SK-N-SH (cell line): ENCODE data around the gene CCNC. TPM values are rescaled to one million over a fixed set of nuclear protein-coding genes. Genes with fewer than 3 reads are reported as not detected.

Experiments used
- CTCF ChIA-PET: fragments of 300-600, 350-600 bp; formaldehyde crosslinking; extraction: SDS; loops from one replicate; lab custom pipeline; 2021; lab: Yijun Ruan, JAX
- POLR2A ChIA-PET: fragments of 350-600 bp; sonication (Branson Sonifier 250); formaldehyde crosslinking; extraction: SDS; loops from one replicate; lab custom pipeline; 2020; ENCODE audit warnings: antibody characterized with exemption, inconsistent platforms; lab: Yijun Ruan, JAX
- DNase-seq: peaks from one replicate; pipeline ENCODE4 v3.0.0; 2012
- H2AFZ ChIP-seq: fragments of 200-600 bp; sonication (generic); 2 replicates; pipeline ENCODE4 v1.8.1; 2016; ENCODE audit warnings: antibody characterized with exemption, mild to moderate bottlenecking, low read depth
- H3F3A ChIP-seq: fragments of 200-600 bp; sonication (generic); replicated peaks from 2 replicates; pipeline ENCODE3; 2016; ENCODE audit warnings: antibody characterized with exemption, mild to moderate bottlenecking; ENCODE audit not compliant: insufficient read depth
- H3K27ac ChIP-seq, 2 experiments: fragments of 200-500 bp in 1 of 2; fragments of 200-600 bp in 1 of 2; sonication (Bioruptor generic) in 1 of 2; sonication (generic), shearing (Covaris generic) in 1 of 2; 2 replicates each; pipeline versions ENCODE4 v1.5.1 to v1.6.1; 2014 to 2016; ENCODE audit warnings: low read depth in 2 of 2, inconsistent platforms in 1 of 2, low read length in 1 of 2, mild to moderate bottlenecking in 1 of 2, mixed read lengths in 1 of 2
- H3K27me3 ChIP-seq: fragments of 200-600 bp; sonication (generic), shearing (Covaris generic); 2 replicates; pipeline ENCODE4 v1.6.1; 2016; ENCODE audit warnings: mixed run types; ENCODE audit not compliant: insufficient read depth
- H3K36me3 ChIP-seq, 2 experiments: fragments of 200-500 bp in 1 of 2; fragments of 200-600 bp in 1 of 2; sonication (Bioruptor generic) in 1 of 2; sonication (generic) in 1 of 2; replicated peaks in 1 of 2; 2 replicates each; pipeline versions ENCODE3 to v1.5.1; 2014 to 2016; ENCODE audit warnings: low read length in 1 of 2, mild to moderate bottlenecking in 1 of 2; ENCODE audit not compliant: insufficient read depth in 2 of 2, control insufficient read depth in 1 of 2
- H3K4me1 ChIP-seq, 2 experiments: fragments of 200-500 bp in 1 of 2; fragments of 200-600 bp in 1 of 2; sonication (Bioruptor generic) in 1 of 2; sonication (generic), shearing (Covaris generic) in 1 of 2; 2 replicates each; pipeline versions ENCODE4 v1.5.1 to v1.6.1; 2014 to 2016; ENCODE audit warnings: low read depth in 1 of 2, low read length in 1 of 2, mixed run types in 1 of 2; ENCODE audit not compliant: insufficient read depth in 2 of 2, control insufficient read depth in 1 of 2
- H3K4me2 ChIP-seq: fragments of 200-600 bp; sonication (generic), shearing (Covaris generic); 2 replicates; pipeline ENCODE4 v1.6.1; 2017; ENCODE audit warnings: mixed run types
- H3K4me3 ChIP-seq, 2 experiments: fragments of 200-500 bp in 1 of 2; fragments of 200-600 bp in 1 of 2; sonication (Bioruptor generic) in 1 of 2; sonication (generic), shearing (Covaris generic) in 1 of 2; 2 replicates each; pipeline versions ENCODE4 v1.5.1 to v1.8.1; 2014 to 2016; ENCODE audit warnings: low read depth in 2 of 2, inconsistent platforms in 1 of 2, low read length in 1 of 2, mild to moderate bottlenecking in 1 of 2, mixed read lengths in 1 of 2, moderate library complexity in 1 of 2
- H3K79me2 ChIP-seq: fragments of 200-600 bp; sonication (generic); 2 replicates; pipeline ENCODE4 v1.8.1; 2017; ENCODE audit warnings: mild to moderate bottlenecking; ENCODE audit not compliant: insufficient read depth
- H3K9ac ChIP-seq: fragments of 200-600 bp; sonication (generic); 2 replicates; pipeline ENCODE4 v1.6.1; 2017; ENCODE audit warnings: mixed run types
- H3K9me2 ChIP-seq: fragments of 200-600 bp; sonication (generic); 2 replicates; pipeline ENCODE4 v1.6.1; 2017; ENCODE audit warnings: mixed run types
- H3K9me3 ChIP-seq: fragments of 200-600 bp; sonication (generic); 2 replicates; pipeline ENCODE4 v1.6.1; 2017; ENCODE audit warnings: mixed run types, mild to moderate bottlenecking, moderate library complexity
- H4K20me1 ChIP-seq: fragments of 200-600 bp; sonication (generic); 2 replicates; pipeline ENCODE4 v1.6.1; 2017; ENCODE audit warnings: mild to moderate bottlenecking, mixed run types; ENCODE audit not compliant: insufficient read depth
- CHD2 ChIP-seq: fragments of 150-350 bp; IDR thresholded peaks from 2 replicates; pipeline ENCODE4 v1.6.1; 2018; ENCODE audit warnings: low read length; ENCODE audit not compliant: partially characterized antibody
- EZH2phosphoT487 ChIP-seq: fragments of 200-600 bp; sonication (generic); IDR thresholded peaks from 2 replicates; pipeline ENCODE4 v1.6.1; 2017; ENCODE audit warnings: low read depth, mixed run types, mild to moderate bottlenecking, antibody characterized with exemption, moderate library complexity, borderline replicate concordance
- FOSL2 ChIP-seq: IDR thresholded peaks from 2 replicates; pipeline ENCODE4 v1.4.0; 2012; ENCODE audit warnings: low read depth, mild to moderate bottlenecking, moderate library complexity, borderline replicate concordance
- FOXJ3 ChIP-seq: sonication (generic); formaldehyde crosslinking; IDR thresholded peaks from 2 replicates; pipeline ENCODE4 v1.5.1; 2020; ENCODE audit warnings: mild to moderate bottlenecking, missing genetic modification reagents
- FOXM1 ChIP-seq: IDR thresholded peaks from 2 replicates; pipeline ENCODE4 v1.4.0; 2012; ENCODE audit warnings: low read depth, mild to moderate bottlenecking
- GABPA ChIP-seq: IDR thresholded peaks from 2 replicates; pipeline ENCODE4 v1.4.0; 2012; ENCODE audit warnings: low read depth, mild to moderate bottlenecking
- GATA2 ChIP-seq: sonication (generic); formaldehyde crosslinking; IDR thresholded peaks from 2 replicates; pipeline ENCODE4 v1.5.0; 2020; ENCODE audit warnings: mild to moderate bottlenecking, missing genetic modification reagents
- IRF3 ChIP-seq: fragments of 150-350 bp; IDR thresholded peaks from 2 replicates; pipeline ENCODE4 v1.6.1; 2016; ENCODE audit warnings: mild to moderate bottlenecking, low read depth, low read length
- JUND ChIP-seq: IDR thresholded peaks from 2 replicates; pipeline ENCODE4 v1.4.0; 2012
- MAX ChIP-seq: IDR thresholded peaks from 2 replicates; pipeline ENCODE4 v1.4.0; 2012; ENCODE audit warnings: low read depth
- MEF2A ChIP-seq: IDR thresholded peaks from 2 replicates; pipeline ENCODE4 v1.4.0; 2012; ENCODE audit warnings: low read depth, borderline replicate concordance
- MXI1 ChIP-seq: IDR thresholded peaks from 2 replicates; pipeline ENCODE4 v1.6.1; 2012; ENCODE audit warnings: mild to moderate bottlenecking, low read depth, low read length, improper control_type of control experiment
- PBX3 ChIP-seq: IDR thresholded peaks from 2 replicates; pipeline ENCODE4; 2012
- POLR2AphosphoS5 ChIP-seq: IDR thresholded peaks from 2 replicates; pipeline ENCODE4 v1.6.1; 2012; ENCODE audit warnings: low read depth, low read length
- RCOR1 ChIP-seq: fragments of 150-350 bp; IDR thresholded peaks from 2 replicates; pipeline ENCODE4 v1.6.1; 2017; ENCODE audit warnings: antibody characterized with exemption, low read length
- RFX5 ChIP-seq: IDR thresholded peaks from 2 replicates; pipeline ENCODE4 v1.6.1; 2012; ENCODE audit warnings: mild to moderate bottlenecking, improper control_type of control experiment, low read length
- RXRA ChIP-seq: IDR thresholded peaks from 2 replicates; pipeline ENCODE4 v1.4.0; 2012; ENCODE audit warnings: low read depth, mild to moderate bottlenecking, borderline replicate concordance
- SIN3A ChIP-seq: IDR thresholded peaks from 2 replicates; pipeline ENCODE4 v1.6.1; 2012; ENCODE audit warnings: low read depth, mild to moderate bottlenecking, low read length, moderate library complexity, borderline replicate concordance
- TAF1 ChIP-seq: IDR thresholded peaks from 2 replicates; pipeline ENCODE4 v1.6.1; 2012; ENCODE audit warnings: low read depth, mild to moderate bottlenecking, low read length, moderate library complexity, borderline replicate concordance
- TCF12 ChIP-seq: IDR thresholded peaks from 2 replicates; pipeline ENCODE4 v1.4.0; 2012
- TEAD4 ChIP-seq: IDR thresholded peaks from 2 replicates; pipeline ENCODE4 v1.4.0; 2012; ENCODE audit warnings: mild to moderate bottlenecking, borderline replicate concordance; ENCODE audit not compliant: insufficient read depth
- USF1 ChIP-seq: IDR thresholded peaks from 2 replicates; pipeline ENCODE4 v1.4.0; 2012; ENCODE audit warnings: low read depth, borderline replicate concordance
- USF2 ChIP-seq: fragments of 150-350 bp; IDR thresholded peaks from 2 replicates; pipeline ENCODE4 v1.6.1; 2017; ENCODE audit warnings: antibody characterized with exemption, low read length, low read depth, borderline replicate concordance
- YY1 ChIP-seq: IDR thresholded peaks from 2 replicates; pipeline ENCODE4 v1.4.0; 2012; ENCODE audit warnings: low read depth, mild to moderate bottlenecking
- ZBTB33 ChIP-seq: IDR thresholded peaks from 2 replicates; pipeline ENCODE4 v1.4.0; 2012; ENCODE audit warnings: low read depth, borderline replicate concordance
- WGBS: methylation state at CpG from one replicate; pipeline ENCODE4 v1.1.6; 2017; ENCODE audit warnings: low lambda C conversion rate; 5-methylcytosine and 5-hydroxymethylcytosine counted together
- polyA plus RNA-seq, 3 experiments: library from polyadenylated mRNA; depleted of rRNA; stranded (reverse); fragments of >200 nt; gene quantifications; 2 replicates each; pipeline ENCODE4 v1.2.3, GENCODE V29; 2012

CCNC gene
- polyA plus RNA-seq, 1 of the 3 experiments (the other 2 are of a cell fraction): 16.0 TPM

- ChIA-PET POLR2A (interaction anchor here (1.7 kb wide), 1 partner anchor 47 kb away, joined by 7 read pairs; the partner anchor contains the start of gene CCNC), CTCF (interaction anchor here (0.7 to 2.4 kb wide), 18 partner anchors 10 to 225 kb away, joined by 3 to 9 read pairs (median 3); partner anchors contain the start of gene CCNC)
- H3K27me3 ChIP-seq: no peaks in the 10 kb centered on the region
- peak overlapping the region; percentile 80 for H3K4me2 ChIP-seq
- H4K20me1 ChIP-seq: no peaks in the 10 kb centered on the region
- no peaks in the 10 kb centered on the region for H3K9me2 ChIP-seq
- peak overlapping the region; percentile 79 to 83 for H3K4me3 ChIP-seq
- peak overlapping the region; percentile 86 for H3K9ac ChIP-seq
- DNase-seq: peak; percentile 88
- no peaks in the 10 kb centered on the region for H3K9me3 ChIP-seq
- WGBS: 1% methylated on average over 31 of the region's 47 CpGs
- H3F3A ChIP-seq: peaks cover 32% of the 10 kb centered on the region
- H3K4me1 ChIP-seq: peaks cover 0 to 18% of the 10 kb centered on the region in 2 experiments; a peak in 1 of 4 replicates
- H3K79me2 ChIP-seq: peaks cover 20% of the 10 kb centered on the region
- peak overlapping the region; percentile 77 to 95 for H3K27ac ChIP-seq
- H3K36me3 ChIP-seq: peaks cover under 1 to 6% of the 10 kb centered on the region in 2 experiments
- peak overlapping the region; percentile 93 for H2AFZ ChIP-seq
- no peak for TF ChIP-seq PBX3
- TF ChIP-seq GABPA: peak; percentile 64
- TF ChIP-seq YY1: peak; percentile 89
- TF ChIP-seq MEF2A: no peak
- peak; percentile 57 for TF ChIP-seq CHD2
- no peak for TF ChIP-seq TEAD4
- TF ChIP-seq RFX5: no peak
- no peak for TF ChIP-seq EZH2phosphoT487
- TF ChIP-seq IRF3: no peak
- no peak for TF ChIP-seq FOXJ3
- TF ChIP-seq USF1: no peak
- no peak for TF ChIP-seq MXI1
- peak; percentile 75 for TF ChIP-seq TAF1
- no peak for TF ChIP-seq RCOR1
- no peak; the same call in 1 of the 2 replicates for TF ChIP-seq JUND
- TF ChIP-seq TCF12: peak; percentile 20; the same call in 1 of the 2 replicates
- no peak for TF ChIP-seq USF2
- no peak; the same call in 1 of the 2 replicates for TF ChIP-seq SIN3A
- TF ChIP-seq ZBTB33: no peak
- TF ChIP-seq FOSL2: no peak
- TF ChIP-seq POLR2AphosphoS5: peak; percentile 97
- no peak for TF ChIP-seq GATA2 (CRISPR knock-in tag)
- no peak for TF ChIP-seq RXRA
- no peak for TF ChIP-seq FOXM1
- peak; percentile 29; the same call in 1 of the 2 replicates for TF ChIP-seq MAX
These were observed 47.4 kb downstream of the CCNC start for GRCh38 chr6:99520855-99521632.
